Stimulated activated CD8-positive, alpha-beta memory T cell treated with anti-CD3 and anti-CD28 coated beads, Interleukin-15, amount 100 ng/mL, for 48 hours (primary cell): ENCODE measurements around the gene CEACAM18.

Experiments used
- DNase-seq, 2 donors: peaks; one replicate each; pipeline ENCODE4 v3.0.0-alpha.2; 2020; ENCODE audit warnings: low read depth in 2 of 2

Gene CEACAM18

DNA sequence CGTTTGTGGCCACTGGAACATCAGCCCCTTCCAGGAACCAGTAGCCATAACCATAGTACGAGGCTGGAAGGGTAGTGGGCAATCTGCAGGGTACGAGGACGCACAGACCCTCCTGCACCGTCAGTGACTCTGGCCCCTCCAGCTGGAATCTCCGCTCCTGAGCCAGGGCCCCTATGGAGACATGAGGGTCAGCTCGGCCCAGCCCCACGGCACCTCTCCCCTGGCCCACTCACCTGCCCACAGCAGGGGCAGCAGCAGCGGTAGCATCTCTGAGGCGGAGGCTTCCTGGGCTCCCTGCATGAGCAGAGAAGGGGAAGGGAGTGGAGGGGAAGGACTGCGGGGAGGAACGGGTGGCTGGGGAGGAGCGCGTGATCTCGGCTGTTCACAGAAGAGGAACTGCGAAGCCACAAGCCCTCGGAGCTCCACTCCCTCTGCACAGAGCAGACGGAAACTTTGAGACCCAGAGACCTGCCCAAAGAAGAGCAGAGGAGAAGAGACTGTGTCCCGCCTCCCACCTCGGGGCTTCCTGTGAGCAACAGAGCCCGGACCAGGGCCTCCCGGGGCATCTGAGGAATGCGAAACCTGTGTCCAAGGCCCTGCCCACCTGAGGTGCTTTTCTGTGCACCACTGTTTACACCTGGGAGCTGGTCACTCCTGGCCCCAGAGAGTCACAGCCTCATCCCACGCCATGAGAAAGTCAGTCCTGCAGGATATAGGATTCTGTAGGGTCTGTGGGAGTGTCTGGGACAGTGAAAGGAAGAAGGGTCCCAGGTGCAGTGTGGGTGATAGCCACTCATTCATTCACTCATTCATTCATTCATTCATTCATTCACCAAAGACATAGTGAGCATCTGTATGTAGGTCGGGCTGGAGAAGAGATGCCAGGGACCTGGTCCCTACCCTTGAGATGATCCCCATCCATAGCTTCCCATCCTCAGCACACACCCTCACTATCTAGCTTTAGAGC, 53.3 kb downstream of the CEACAM18 start, which contains the start of gene SIGLEC6:
TSS of gene SIGLEC6 (minus strand) at position 322 of the 967 bp plus-strand sequence. CDS start at position 300, 22 bp downstream.
- DNase-seq: peak in 1 of 2 donors; percentile 22

DNA sequence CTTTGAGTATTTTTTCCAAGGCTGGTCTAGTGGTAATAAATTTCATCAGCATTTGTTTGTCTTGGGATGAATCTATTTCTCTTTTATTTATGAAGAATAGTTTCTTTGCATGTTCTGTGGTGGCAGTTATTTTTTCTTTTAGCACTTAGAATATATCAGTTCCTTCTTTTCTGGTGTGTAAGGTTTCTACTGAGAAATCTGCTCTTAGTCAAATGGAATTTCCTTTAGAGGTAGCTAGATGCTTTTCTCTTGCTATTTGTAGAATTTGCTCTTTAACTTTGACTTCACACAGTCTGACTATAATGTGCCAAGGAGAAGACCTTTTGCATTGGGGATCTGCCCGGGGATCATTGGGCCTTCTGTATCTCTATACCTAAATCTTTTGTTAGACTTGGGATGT, 57.2 kb downstream of the CEACAM18 start:
- DNase-seq: no peak

DNA sequence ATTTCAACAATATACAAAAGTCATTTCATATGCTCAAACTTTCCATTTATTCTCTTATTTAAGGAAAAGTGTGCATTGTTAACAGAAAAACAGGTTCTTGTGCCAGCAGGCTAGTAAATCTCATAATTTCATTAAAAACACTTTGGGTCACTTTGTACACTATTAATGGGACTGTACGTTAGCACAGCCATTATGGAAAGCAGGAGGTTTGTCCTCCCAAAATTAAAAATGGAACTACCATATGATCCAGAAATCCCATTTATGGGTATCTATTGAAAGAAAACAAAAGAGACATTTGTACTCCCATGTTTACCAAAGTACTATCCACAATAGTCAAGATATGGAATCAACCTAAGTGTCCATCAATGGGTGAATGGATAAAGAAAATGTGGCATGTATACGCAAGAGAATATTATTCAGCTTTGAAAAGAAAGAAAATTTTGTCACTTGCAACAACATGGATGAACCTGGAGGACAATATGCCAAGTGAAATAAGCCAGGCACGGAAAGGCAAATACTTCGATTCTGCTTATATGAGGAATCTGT, 61.6 kb downstream of the CEACAM18 start:
- DNase-seq: no peak
